ENCODE measurements around the gene ZFAND4. TPM values are rescaled to one million over a fixed set of nuclear protein-coding genes. Genes with fewer than 3 reads are reported as not detected.
A peak's percentile ranks its signal among the peaks of the same experiment; 100 is the strongest.

ZFAND4 gene
- total and polyA plus RNA-seq, 2 donors (not counting 3 experiments of a cell fraction or from before 2014, with no cell fraction given) = 1.5 to 7.8 TPM

GRCh38 chr10:45580371-45581215, 92.0 kb downstream of the ZFAND4 start:
- FAIRE-seq (no peak), DNase-seq (ENCODE audit: low read depth, low spot score) (peak; percentile 33)
- Histone ChIP-seq H3K36me3 (ENCODE audit: control insufficient read depth in 2 of 2, extremely low read depth in 1 of 2, insufficient read depth in 2 of 2, low read length in 2 of 2) (no peaks in the 10 kb centered on the region), H3K9me3 (replicated peaks; ENCODE audit: control insufficient read depth, insufficient read depth, low read length) (no peaks in the 10 kb centered on the region), H3K27ac (ENCODE audit: insufficient read depth, low read depth, low read length) (no peak overlapping the region), H4K20me1 (replicated peaks; ENCODE audit: control insufficient read depth, extremely low read depth, insufficient read depth, low read length) (no peaks in the 10 kb centered on the region), H3K4me3 (replicated peaks in 1 of 3; ENCODE audit: insufficient read depth in 1 of 3, low read depth in 1 of 3, low read length in 3 of 3) (peak overlapping the region in 1 of 3 experiments; percentile 5), H2AFZ (ENCODE audit: low read depth, low read length) (no peak overlapping the region), H3K4me2 (ENCODE audit: insufficient read depth, low read length) (peak overlapping the region; percentile 45), H3K4me1 (ENCODE audit: control insufficient read depth, extremely low read depth, insufficient read depth, low read length) (no peaks in the 10 kb centered on the region), H3K9ac (replicated peaks; ENCODE audit: extremely low read depth, insufficient read depth, low read length) (no peak overlapping the region), H3K9me1 (replicated peaks; ENCODE audit: control insufficient read depth, extremely low read depth, insufficient read depth, low read length) (no peaks in the 10 kb centered on the region), H3K27me3 (ENCODE audit: control insufficient read depth in 2 of 2, insufficient read depth in 2 of 2, low read length in 2 of 2) (no peaks in the 10 kb centered on the region), H3K79me2 (ENCODE audit: control insufficient read depth, insufficient read depth, low read length) (no peaks in the 10 kb centered on the region)
- intact Hi-C loops (cut with micrococcal nuclease) (no loop called here), dilution Hi-C loops (cut with MboI; ENCODE audit: extremely low pct_ligation_motif_present, low sequenced_read_pairs) (no loop called here)
- ChIA-PET POLR2A (no interaction called here), CTCF (interaction anchor here (1.2 to 1.3 kb wide), 2 partner anchors 9 to 16 kb away, joined by 3 to 4 read pairs; no protein-coding TSS in a partner anchor)
- TF ChIP-seq MAX (IDR thresholded peaks at IDR 0.05; ENCODE audit: insufficient read depth, insufficient read length) = no peak
- no TSS peak for BruUV-seq (replicated peaks)

GRCh38 chr10:45578384-45578971, 94.1 kb downstream of the ZFAND4 start:
- Histone ChIP-seq H3K4me1 (ENCODE audit: control insufficient read depth, extremely low read depth, insufficient read depth, low read length) (no peaks in the 10 kb centered on the region), H3K4me2 (ENCODE audit: insufficient read depth, low read length) (no peak overlapping the region), H2AFZ (ENCODE audit: low read depth, low read length) (no peak overlapping the region), H3K4me3 (replicated peaks in 1 of 3; ENCODE audit: insufficient read depth in 1 of 3, low read depth in 1 of 3, low read length in 3 of 3) (no peak overlapping the region), H3K9me3 (replicated peaks; ENCODE audit: control insufficient read depth, insufficient read depth, low read length) (no peaks in the 10 kb centered on the region), H3K9ac (replicated peaks; ENCODE audit: extremely low read depth, insufficient read depth, low read length) (no peak overlapping the region), H3K36me3 (ENCODE audit: control insufficient read depth in 2 of 2, extremely low read depth in 1 of 2, insufficient read depth in 2 of 2, low read length in 2 of 2) (no peaks in the 10 kb centered on the region), H4K20me1 (replicated peaks; ENCODE audit: control insufficient read depth, extremely low read depth, insufficient read depth, low read length) (no peaks in the 10 kb centered on the region), H3K27ac (ENCODE audit: insufficient read depth, low read depth, low read length) (no peak overlapping the region), H3K9me1 (replicated peaks; ENCODE audit: control insufficient read depth, extremely low read depth, insufficient read depth, low read length) (no peaks in the 10 kb centered on the region), H3K79me2 (ENCODE audit: control insufficient read depth, insufficient read depth, low read length) (no peaks in the 10 kb centered on the region), H3K27me3 (ENCODE audit: control insufficient read depth in 2 of 2, insufficient read depth in 2 of 2, low read length in 2 of 2) (no peaks in the 10 kb centered on the region)
- no peak for FAIRE-seq
- dilution Hi-C loops (cut with MboI; ENCODE audit: extremely low pct_ligation_motif_present, low sequenced_read_pairs) (no loop called here), intact Hi-C loops (cut with micrococcal nuclease) (no loop called here)
- DNase-seq (ENCODE audit: low read depth, low spot score) = no peak
- BruUV-seq (replicated peaks) = no TSS peak
- CTCF ChIA-PET = no interaction called here
- POLR2A ChIA-PET = no interaction called here
- no peak for TF ChIP-seq EZH2 (IDR thresholded peaks at IDR 0.05; ENCODE audit: borderline replicate concordance, low read depth, low read length, severe bottlenecking)
- no peak for TF ChIP-seq FOS (IDR thresholded peaks at IDR 0.05; ENCODE audit: borderline replicate concordance, insufficient read depth, low read length)
- no peak for TF ChIP-seq POLR2A (IDR thresholded peaks at IDR 0.05; ENCODE audit: low read depth, low read length)
- TF ChIP-seq MAX (IDR thresholded peaks at IDR 0.05; ENCODE audit: insufficient read depth, insufficient read length) = no peak
- no peak for TF ChIP-seq JUN (IDR thresholded peaks at IDR 0.05; ENCODE audit: borderline replicate concordance, insufficient read depth, insufficient read length, low read depth)
- TF ChIP-seq CTCF (IDR thresholded peaks at IDR 0.05; ENCODE audit: extremely low read depth in 1 of 2, insufficient read depth in 1 of 2, low read depth in 1 of 2, low read length in 2 of 2) = no peak
- no peak for TF ChIP-seq MYC (IDR thresholded peaks at IDR 0.05; ENCODE audit: low read depth, low read length)
- TF ChIP-seq POLR2AphosphoS5 (IDR thresholded peaks at IDR 0.05; ENCODE audit: insufficient read depth, low read depth, low read length) = no peak
- TF ChIP-seq GATA2 (IDR thresholded peaks at IDR 0.05; ENCODE audit: insufficient read depth, insufficient read length, low read depth, low read length) = no peak
